OCI-LY7 (cell line): Measurements from ENCODE around the gene FLACC1.

Experiments used
- EZH2phosphoT487 ChIP-seq: fragments of 200-600 bp; sonication (generic); IDR thresholded peaks from 2 replicates; pipeline ENCODE4 v1.6.1; 2018; ENCODE audit warnings: low read depth, borderline replicate concordance, mild to moderate bottlenecking, mixed run types, antibody characterized with exemption, low read length, moderate library complexity, mixed read lengths
- TF ChIP-seq, protein P1 (sequence below): fragments of 200-600 bp; sonication (generic); conservative IDR thresholded peaks from 2 replicates; pipeline ENCODE4 v1.5.1; 2014; ENCODE audit warnings: mild to moderate bottlenecking, antibody characterized with exemption, low read length, moderate library complexity, mixed read lengths

DNA sequence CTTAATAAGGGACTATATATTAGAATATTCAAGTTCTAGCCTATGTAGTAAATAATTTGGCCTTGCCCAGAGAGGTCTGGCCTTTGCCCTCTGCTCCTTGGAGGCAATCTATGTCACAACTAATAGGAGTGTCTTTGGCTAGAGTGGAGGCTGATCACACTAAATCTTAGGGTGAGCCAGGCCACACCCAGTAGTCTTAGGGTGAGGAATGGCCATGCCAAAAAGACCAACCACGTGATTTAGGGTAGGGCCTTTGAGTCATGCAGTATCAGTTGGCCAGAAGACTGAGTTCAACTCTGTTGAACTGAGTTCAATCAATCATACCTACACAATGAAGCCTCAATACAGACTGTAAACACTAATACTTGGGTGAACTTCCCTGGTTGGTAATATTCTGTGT lies 26.0 kb upstream of the FLACC1 start:
- TF ChIP-seq, protein P1, sequence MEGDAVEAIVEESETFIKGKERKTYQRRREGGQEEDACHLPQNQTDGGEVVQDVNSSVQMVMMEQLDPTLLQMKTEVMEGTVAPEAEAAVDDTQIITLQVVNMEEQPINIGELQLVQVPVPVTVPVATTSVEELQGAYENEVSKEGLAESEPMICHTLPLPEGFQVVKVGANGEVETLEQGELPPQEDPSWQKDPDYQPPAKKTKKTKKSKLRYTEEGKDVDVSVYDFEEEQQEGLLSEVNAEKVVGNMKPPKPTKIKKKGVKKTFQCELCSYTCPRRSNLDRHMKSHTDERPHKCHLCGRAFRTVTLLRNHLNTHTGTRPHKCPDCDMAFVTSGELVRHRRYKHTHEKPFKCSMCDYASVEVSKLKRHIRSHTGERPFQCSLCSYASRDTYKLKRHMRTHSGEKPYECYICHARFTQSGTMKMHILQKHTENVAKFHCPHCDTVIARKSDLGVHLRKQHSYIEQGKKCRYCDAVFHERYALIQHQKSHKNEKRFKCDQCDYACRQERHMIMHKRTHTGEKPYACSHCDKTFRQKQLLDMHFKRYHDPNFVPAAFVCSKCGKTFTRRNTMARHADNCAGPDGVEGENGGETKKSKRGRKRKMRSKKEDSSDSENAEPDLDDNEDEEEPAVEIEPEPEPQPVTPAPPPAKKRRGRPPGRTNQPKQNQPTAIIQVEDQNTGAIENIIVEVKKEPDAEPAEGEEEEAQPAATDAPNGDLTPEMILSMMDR: no peak
- no peak for TF ChIP-seq EZH2phosphoT487
